Stimulated activated CD8-positive, alpha-beta memory T cell treated with anti-CD3 and anti-CD28 coated beads, Interleukin-12 subunit alpha, Interleukin-12 subunit beta, amount 100 ng/mL, for 24 hours (primary cell): ENCODE results near the gene HSF4.

Source experiments
- DNase-seq: peaks from one replicate; pipeline ENCODE4 v3.0.0-alpha.2; 2020; ENCODE audit errors: extremely low read depth

The HSF4 gene

GRCh38 chr16:67166598-67167168, 2.1 kb downstream of the HSF4 start:
- DNase-seq: no peak

GRCh38 chr16:67167588-67167987, 3.0 kb downstream of the HSF4 start:
- no peak for DNase-seq

GRCh38 chr16:67169011-67169451, 4.5 kb downstream of the HSF4 start:
- DNase-seq: no peak

GRCh38 chr16:67169642-67170167, 5.2 kb downstream of the HSF4 start:
- no peak for DNase-seq

GRCh38 chr16:67170168-67170948, 5.8 kb downstream of the HSF4 start, which contains the start of gene NOL3:
Gene NOL3, plus strand, starts transcription at chr16:67170538.
- DNase-seq: no peak

GRCh38 chr16:67170949-67171649, 6.6 kb downstream of the HSF4 start:
- no peak for DNase-seq

GRCh38 chr16:67173323-67173722, 8.8 kb downstream of the HSF4 start:
- DNase-seq: no peak

GRCh38 chr16:67173808-67174705, 9.5 kb downstream of the HSF4 start:
- DNase-seq: no peak

- DNase-seq: no peak
Observed at GRCh38 chr16:67174706-67175231, 10.2 kb downstream of the HSF4 start.

GRCh38 chr16:67176662-67177061, 12.1 kb downstream of the HSF4 start:
- no peak for DNase-seq

- no peak for DNase-seq
Observed at GRCh38 chr16:67177743-67178699, 13.5 kb downstream of the HSF4 start.

GRCh38 chr16:67179421-67180080, 15.0 kb downstream of the HSF4 start:
- DNase-seq: no peak

- no peak for DNase-seq
Observed at GRCh38 chr16:67180166-67180565, 15.6 kb downstream of the HSF4 start.

- DNase-seq: no peak
Observed at GRCh38 chr16:67181346-67181745, 16.8 kb downstream of the HSF4 start.

GRCh38 chr16:67182288-67182687, 17.7 kb downstream of the HSF4 start:
- DNase-seq: no peak

GRCh38 chr16:67183284-67183626, 18.7 kb downstream of the HSF4 start:
- no peak for DNase-seq

GRCh38 chr16:67183627-67184452, 19.3 kb downstream of the HSF4 start, which contains the start of gene MATCAP1:
Gene MATCAP1, minus strand, starts transcription at chr16:67183963. Its CDS starts 3,353 bp downstream, at chr16:67180610.
- peak; percentile 79 for DNase-seq

GRCh38 chr16:67184453-67184994, 20.0 kb downstream of the HSF4 start:
- DNase-seq: no peak
